ENCODE measurements around the gene RND1. TPM values are rescaled to one million over a fixed set of nuclear protein-coding genes. Genes with fewer than 3 reads are reported as not detected.

RND1 gene
- total and polyA plus RNA-seq, 2 of the 8 experiments (the other 6 are each of a cell fraction or from before 2014, with no cell fraction given), result 15.8 to 17.1 TPM

GRCh38 chr12:48869191-48869590 lies 3.5 kb upstream of the RND1 start:
- no peak overlapping the region for H3K18ac ChIP-seq (ENCODE audit: extremely low read depth, low read length)
- no peak overlapping the region for H3K4me2 ChIP-seq (ENCODE audit: insufficient read depth in 1 of 2, low read depth in 2 of 2, low read length in 2 of 2)
- CTCF ChIA-PET (ENCODE audit: partially characterized antibody), result interaction anchor here (0.9 to 26.4 kb wide), 5 partner anchors 13 to 119 kb away, joined by 3 to 678 read pairs (median 5); partner anchors contain the start of gene DDX23
- WGBS, 2 experiments (ENCODE audit: extremely low coverage in 1 of 2, insufficient coverage in 1 of 2, insufficient read length in 1 of 2, insufficient replicate concordance in 2 of 2, low coverage in 1 of 2, low lambda C conversion rate in 2 of 2, missing lambda C conversion rate in 1 of 2), result 90 to 100% methylated on average over 1 to 2 of the region's 2 CpGs
- H3K27ac ChIP-seq (ENCODE audit: low read depth, low read length), result no peak overlapping the region
- no peaks in the 10 kb centered on the region for H3K79me1 ChIP-seq (ENCODE audit: low read depth, low read length)
- H3K9ac ChIP-seq (replicated peaks in 1 of 4; ENCODE audit: extremely low read depth in 1 of 4, low read depth in 3 of 4, low read length in 3 of 4), result no peak overlapping the region
- no peak for DNase-seq (ENCODE audit: low read depth in 1 of 2, low spot score in 2 of 2)
- POLR2A ChIA-PET (ENCODE audit: partially characterized antibody), result interaction anchor here (22.9 to 23.7 kb wide), 2 partner anchors 9 to 12 kb away, joined by 651 read pairs; partner anchors contain the start of genes DDX23 and RND1
- H3K23ac ChIP-seq (ENCODE audit: insufficient read length), result no peak overlapping the region
- no peak overlapping the region for H4K8ac ChIP-seq (ENCODE audit: extremely low read depth, insufficient read depth, low read length)
- H3K79me2 ChIP-seq (ENCODE audit: control insufficient read depth in 1 of 2, insufficient read depth in 2 of 2, low read length in 2 of 2), result peaks cover 3 to 14% of the 10 kb centered on the region in 2 experiments; a peak in 3 of 4 replicates
- no peak overlapping the region for H2BK5ac ChIP-seq (ENCODE audit: low read depth, low read length)
- H4K91ac ChIP-seq (replicated peaks; ENCODE audit: insufficient read length, low read length), result no peak overlapping the region
- H2AK5ac ChIP-seq (ENCODE audit: low read depth, low read length), result no peak overlapping the region
- peaks cover 8% of the 10 kb centered on the region; the same call in 1 of the 2 replicates for H3K23me2 ChIP-seq (ENCODE audit: low read depth, low read length)
- TF ChIP-seq MAFK (IDR thresholded peaks at IDR 0.05; ENCODE audit: low read depth, low read length), result no peak
- no peak for TF ChIP-seq CBX8 (IDR thresholded peaks at IDR 0.05; ENCODE audit: borderline replicate concordance, low read depth, low read length)
- TF ChIP-seq NANOG (IDR thresholded peaks at IDR 0.05; ENCODE audit: insufficient read depth, low read depth, low read length, poor library complexity, severe bottlenecking), result no peak
- TF ChIP-seq TEAD4 (IDR thresholded peaks at IDR 0.05; ENCODE audit: low read depth, low read length), result no peak
- TF ChIP-seq BACH1 (IDR thresholded peaks at IDR 0.05; ENCODE audit: low read length), result no peak
- no peak for TF ChIP-seq CHD1 (IDR thresholded peaks at IDR 0.05; ENCODE audit: low read depth, low read length)
- no peak for TF ChIP-seq POU5F1 (IDR thresholded peaks at IDR 0.05; ENCODE audit: low read depth, low read length)
- no peak for TF ChIP-seq TCF12 (IDR thresholded peaks at IDR 0.05; ENCODE audit: low read depth, low read length)
- no peak for TF ChIP-seq ASH2L (IDR thresholded peaks at IDR 0.05; ENCODE audit: low read length)
- TF ChIP-seq CEBPB (IDR thresholded peaks at IDR 0.05; ENCODE audit: low read depth, low read length), result no peak
- no peak overlapping the region for H2BK120ac ChIP-seq (replicated peaks; ENCODE audit: low read depth, low read length)
- H3K4ac ChIP-seq (replicated peaks; ENCODE audit: insufficient read length, low read depth, low read length), result no peak overlapping the region
- no peak overlapping the region for H2BK12ac ChIP-seq (ENCODE audit: low read depth, low read length)
- no peak overlapping the region for H3K14ac ChIP-seq (ENCODE audit: insufficient read length)
- no peak for FAIRE-seq
- peaks cover 3 to 9% of the 10 kb centered on the region in 2 experiments for H4K20me1 ChIP-seq (replicated peaks in 1 of 2; ENCODE audit: control insufficient read depth in 1 of 2, insufficient read depth in 2 of 2, low read length in 2 of 2)
- no peaks in the 10 kb centered on the region for H3K27me3 ChIP-seq (replicated peaks in 1 of 4; ENCODE audit: control insufficient read depth in 3 of 4, extremely low read depth in 1 of 4, insufficient read depth in 3 of 4, low read length in 3 of 4)
- H3K9me3 ChIP-seq (ENCODE audit: insufficient read depth in 2 of 2, low read depth in 1 of 2, low read length in 1 of 2), result no peaks in the 10 kb centered on the region
- no peak overlapping the region for H2BK15ac ChIP-seq (ENCODE audit: low read length)
- H2BK20ac ChIP-seq (ENCODE audit: low read length), result no peak overlapping the region
- H4K5ac ChIP-seq (ENCODE audit: insufficient read length, low read depth, low read length), result no peak overlapping the region
- no peak overlapping the region for H3K4me3 ChIP-seq (ENCODE audit: extremely low read depth in 1 of 4, insufficient read depth in 2 of 4, low read depth in 3 of 4, low read length in 4 of 4)
- no peaks in the 10 kb centered on the region for H3K36me3 ChIP-seq (ENCODE audit: control insufficient read depth in 2 of 4, insufficient read depth in 4 of 4, low read length in 3 of 4)
- H3K4me1 ChIP-seq (replicated peaks in 1 of 4; ENCODE audit: control insufficient read depth in 3 of 4, insufficient read depth in 4 of 4, low read length in 3 of 4), result peaks cover 3 to 13% (median 9%) of the 10 kb centered on the region in 4 experiments
- H3K56ac ChIP-seq (replicated peaks; ENCODE audit: insufficient read length, low read depth, low read length), result no peak overlapping the region
- no peak overlapping the region for H2AFZ ChIP-seq (ENCODE audit: low read length)
